Rectal smooth muscle tissue (tissue), 1 donor: ENCODE data around the gene JAGN1.
"Not testable (repeated sequence)": the region's sequence is repeated elsewhere in the genome, so short reads cannot be mapped to it uniquely, and the experiment has no call there.

ENCODE experiments used
- H3K27ac ChIP-seq: one replicate; pipeline ENCODE4 v1.7.0; 2013; ENCODE audit warnings: low read depth, low read length, inconsistent platforms
- H3K27me3 ChIP-seq: one replicate; pipeline ENCODE4 v1.7.0; 2013; ENCODE audit warnings: low read length; ENCODE audit not compliant: control insufficient read depth, insufficient read depth
- H3K36me3 ChIP-seq: one replicate; pipeline ENCODE4 v1.7.0; 2013; ENCODE audit warnings: low read length; ENCODE audit not compliant: control insufficient read depth, insufficient read depth
- H3K4me1 ChIP-seq: one replicate; pipeline ENCODE4 v1.7.0; 2013; ENCODE audit warnings: low read length; ENCODE audit not compliant: control insufficient read depth, insufficient read depth
- H3K4me3 ChIP-seq: one replicate; pipeline ENCODE4 v1.7.0; 2013; ENCODE audit warnings: low read length
- H3K9ac ChIP-seq: one replicate; pipeline ENCODE4 v1.7.0; 2013; ENCODE audit warnings: low read length

The JAGN1 gene

GRCh38 chr3:9890249-9891071, at the start of gene JAGN1:
Gene JAGN1, plus strand, starts transcription at chr3:9890610. Its CDS starts 113 bp downstream, at chr3:9890723.
- peak within 1 kb of the TSS; percentile 97 for H3K4me3 ChIP-seq
- H3K9ac ChIP-seq: peak within 1 kb of the TSS; percentile 100
- H3K36me3 ChIP-seq: peaks cover 14% of the 10 kb centered on the region

GRCh38 chr3:9841015-9841414, 49.4 kb upstream of the JAGN1 start:
- no peak overlapping the region for H3K9ac ChIP-seq
- H3K36me3 ChIP-seq: peaks cover 14% of the 10 kb centered on the region

More at GRCh38 chr3:9890249-9891071, at the start of gene JAGN1:
- Histone ChIP-seq H3K4me1 (no peaks in the 10 kb centered on the region), H3K27me3 (no peaks in the 10 kb centered on the region), H3K27ac (peak within 1 kb of the TSS; percentile 99)

GRCh38 chr3:9843715-9844438, 46.5 kb upstream of the JAGN1 start, which contains the start of gene RPUSD3:
Gene RPUSD3, minus strand, starts transcription at chr3:9844008. Its CDS starts 18 bp downstream, at chr3:9843990.
- Histone ChIP-seq H3K4me3 (peak within 1 kb of the TSS; percentile 95), H3K27me3 (no peaks in the 10 kb centered on the region), H3K36me3 (peaks cover 9% of the 10 kb centered on the region), H3K4me1 (peaks cover 7% of the 10 kb centered on the region), H3K27ac (peak within 1 kb of the TSS; percentile 80), H3K9ac (peak within 1 kb of the TSS; percentile 50)

More at GRCh38 chr3:9841015-9841414, 49.4 kb upstream of the JAGN1 start:
- H3K4me3 ChIP-seq: no peak overlapping the region
- H3K27ac ChIP-seq: no peak overlapping the region
- peaks cover 7% of the 10 kb centered on the region for H3K4me1 ChIP-seq
- H3K27me3 ChIP-seq: no peaks in the 10 kb centered on the region

- no peaks in the 10 kb centered on the region for H3K36me3 ChIP-seq
- no peaks in the 10 kb centered on the region for H3K27me3 ChIP-seq
- H3K4me1 ChIP-seq: peaks cover 7% of the 10 kb centered on the region
- no peak overlapping the region for H3K9ac ChIP-seq
- H3K4me3 ChIP-seq: no peak overlapping the region
- H3K27ac ChIP-seq: no peak overlapping the region
These were observed 44.2 kb upstream of the JAGN1 start for GRCh38 chr3:9846231-9846630.

- Histone ChIP-seq H3K9ac (no peak overlapping the region), H3K27ac (no peak overlapping the region), H3K4me1 (peaks cover 7% of the 10 kb centered on the region), H3K27me3 (no peaks in the 10 kb centered on the region), H3K36me3 (no peaks in the 10 kb centered on the region), H3K4me3 (no peak overlapping the region)
These were observed 43.4 kb upstream of the JAGN1 start for GRCh38 chr3:9846931-9847488.

- not testable (repeated sequence) for H3K4me3 ChIP-seq, H3K36me3 ChIP-seq, H3K4me1 ChIP-seq, H3K27ac ChIP-seq, H3K9ac ChIP-seq, H3K27me3 ChIP-seq
These were observed 42.5 kb upstream of the JAGN1 start for GRCh38 chr3:9847870-9848269.

GRCh38 chr3:9848860-9849259, 41.5 kb upstream of the JAGN1 start:
- H3K36me3 ChIP-seq, H3K4me3 ChIP-seq, H3K27me3 ChIP-seq, H3K9ac ChIP-seq, H3K27ac ChIP-seq, H3K4me1 ChIP-seq: not testable (repeated sequence)

- not testable (repeated sequence) for H3K4me3 ChIP-seq, H3K27me3 ChIP-seq, H3K4me1 ChIP-seq, H3K27ac ChIP-seq, H3K9ac ChIP-seq, H3K36me3 ChIP-seq
These were observed 39.0 kb upstream of the JAGN1 start for GRCh38 chr3:9851383-9851782.

- not testable (repeated sequence) for H3K4me3 ChIP-seq, H3K9ac ChIP-seq, H3K27ac ChIP-seq, H3K36me3 ChIP-seq, H3K27me3 ChIP-seq, H3K4me1 ChIP-seq
These were observed 38.5 kb upstream of the JAGN1 start for GRCh38 chr3:9851926-9852325.

- H3K4me3 ChIP-seq: no peak overlapping the region
- H3K27ac ChIP-seq: no peak overlapping the region
- H3K36me3 ChIP-seq: no peaks in the 10 kb centered on the region
- H3K4me1 ChIP-seq: no peaks in the 10 kb centered on the region
- no peak overlapping the region for H3K9ac ChIP-seq
- no peaks in the 10 kb centered on the region for H3K27me3 ChIP-seq
These were observed 37.9 kb upstream of the JAGN1 start for GRCh38 chr3:9852528-9852927.

- H3K4me1 ChIP-seq, H3K27ac ChIP-seq, H3K27me3 ChIP-seq, H3K9ac ChIP-seq, H3K36me3 ChIP-seq, H3K4me3 ChIP-seq: not testable (repeated sequence)
These were observed 36.0 kb upstream of the JAGN1 start for GRCh38 chr3:9854291-9854940.

- H3K36me3 ChIP-seq: no peaks in the 10 kb centered on the region
- no peak overlapping the region for H3K9ac ChIP-seq
These were observed 34.8 kb upstream of the JAGN1 start for GRCh38 chr3:9855594-9855993.

More at GRCh38 chr3:9855594-9855993, 34.8 kb upstream of the JAGN1 start:
- Histone ChIP-seq H3K4me1 (no peaks in the 10 kb centered on the region), H3K27ac (no peak overlapping the region), H3K4me3 (no peak overlapping the region), H3K27me3 (no peaks in the 10 kb centered on the region)
